Colonic mucosa (tissue), 4 donors: ENCODE measurements around the gene SLC22A14. TPM values are rescaled to one million over a fixed set of nuclear protein-coding genes. Genes with fewer than 3 reads are reported as not detected.

ENCODE experiments used
- DNase-seq: peaks from one replicate; pipeline ENCODE4 v3.0.0-alpha.2; 2020
- H3K27ac ChIP-seq: fragments of 200-600 bp; one replicate; pipeline ENCODE4 v1.8.0; 2021
- H3K27me3 ChIP-seq: fragments of 200-600 bp; one replicate; pipeline ENCODE4 v1.8.0; 2021
- H3K36me3 ChIP-seq: fragments of 200-600 bp; one replicate; pipeline ENCODE4 v1.8.0; 2021
- H3K4me1 ChIP-seq: fragments of 200-600 bp; one replicate; pipeline ENCODE4 v1.8.0; 2021; ENCODE audit warnings: mild to moderate bottlenecking
- H3K4me3 ChIP-seq: fragments of 200-600 bp; one replicate; pipeline ENCODE4 v1.8.0; 2021
- H3K9ac ChIP-seq, 2 donors: one replicate each; pipeline ENCODE4 v1.7.0; 2013; ENCODE audit warnings: control low read depth in 2 of 2, low read depth in 2 of 2, low read length in 2 of 2
- H3K9me3 ChIP-seq: fragments of 200-600 bp; one replicate; pipeline ENCODE4 v1.8.0; 2021
- intact Hi-C: fragments of 100-400 bp; cut with DNase I; formaldehyde crosslinking; loops from one replicate; pipeline ENCODE4 v1.14.1; 2022
- total RNA-seq, 2 donors: library from RNA; stranded (reverse); fragmentation: NEBNext Ultra II Directional in 1 of 2; extraction: Animal tissue kit (Norgen Biotek cat#: 25700) in 1 of 2; gene quantifications; one replicate each; pipeline ENCODE4 v1.2.1, GENCODE V29; 2021
- TF ChIP-seq, protein P1 (sequence below): fragments of 200-600 bp; IDR thresholded peaks from one replicate; pipeline ENCODE4 v1.8.0; 2022; ENCODE audit warnings: antibody characterized with exemption, mild to moderate bottlenecking
- donor health status: healthy.
- donor health status: DM: no; HTN: no; CAD: no.
- donor health status: DM: no; HTN: no; CAD: no.

Gene SLC22A14
- total RNA-seq, 2 donors from 2014 or later = 0.11 to 0.44 TPM

DNA sequence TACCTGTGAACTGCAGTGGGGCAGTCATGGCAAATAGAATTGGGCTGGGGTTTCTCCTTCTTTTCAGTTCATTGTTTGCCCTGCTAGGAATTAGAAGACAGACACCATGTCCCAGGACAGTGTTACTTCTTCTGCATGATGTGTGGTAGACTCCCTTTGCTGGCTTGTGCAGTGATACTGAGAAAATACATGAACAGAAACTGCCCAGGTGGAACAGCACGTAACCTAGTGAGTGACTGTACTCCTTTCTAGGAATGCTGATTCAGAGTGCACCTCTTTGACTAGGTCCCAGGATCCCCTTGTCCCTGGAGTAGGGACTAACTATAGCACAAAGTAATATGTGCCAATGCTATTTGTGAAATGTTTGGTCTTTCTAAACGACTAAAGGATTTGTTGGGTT, 27.2 kb upstream of the SLC22A14 start:
- H3K9me3 ChIP-seq = no peaks in the 10 kb centered on the region
- no peak overlapping the region for H3K9ac ChIP-seq
- no peaks in the 10 kb centered on the region for H3K27me3 ChIP-seq
- TF ChIP-seq, protein P1, sequence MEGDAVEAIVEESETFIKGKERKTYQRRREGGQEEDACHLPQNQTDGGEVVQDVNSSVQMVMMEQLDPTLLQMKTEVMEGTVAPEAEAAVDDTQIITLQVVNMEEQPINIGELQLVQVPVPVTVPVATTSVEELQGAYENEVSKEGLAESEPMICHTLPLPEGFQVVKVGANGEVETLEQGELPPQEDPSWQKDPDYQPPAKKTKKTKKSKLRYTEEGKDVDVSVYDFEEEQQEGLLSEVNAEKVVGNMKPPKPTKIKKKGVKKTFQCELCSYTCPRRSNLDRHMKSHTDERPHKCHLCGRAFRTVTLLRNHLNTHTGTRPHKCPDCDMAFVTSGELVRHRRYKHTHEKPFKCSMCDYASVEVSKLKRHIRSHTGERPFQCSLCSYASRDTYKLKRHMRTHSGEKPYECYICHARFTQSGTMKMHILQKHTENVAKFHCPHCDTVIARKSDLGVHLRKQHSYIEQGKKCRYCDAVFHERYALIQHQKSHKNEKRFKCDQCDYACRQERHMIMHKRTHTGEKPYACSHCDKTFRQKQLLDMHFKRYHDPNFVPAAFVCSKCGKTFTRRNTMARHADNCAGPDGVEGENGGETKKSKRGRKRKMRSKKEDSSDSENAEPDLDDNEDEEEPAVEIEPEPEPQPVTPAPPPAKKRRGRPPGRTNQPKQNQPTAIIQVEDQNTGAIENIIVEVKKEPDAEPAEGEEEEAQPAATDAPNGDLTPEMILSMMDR = no peak
- no peak for DNase-seq
- H3K36me3 ChIP-seq = peaks cover 5% of the 10 kb centered on the region
- H3K4me1 ChIP-seq = no peaks in the 10 kb centered on the region
- no peak overlapping the region for H3K27ac ChIP-seq
- no peak overlapping the region for H3K4me3 ChIP-seq
- intact Hi-C loops = no loop called here

DNA sequence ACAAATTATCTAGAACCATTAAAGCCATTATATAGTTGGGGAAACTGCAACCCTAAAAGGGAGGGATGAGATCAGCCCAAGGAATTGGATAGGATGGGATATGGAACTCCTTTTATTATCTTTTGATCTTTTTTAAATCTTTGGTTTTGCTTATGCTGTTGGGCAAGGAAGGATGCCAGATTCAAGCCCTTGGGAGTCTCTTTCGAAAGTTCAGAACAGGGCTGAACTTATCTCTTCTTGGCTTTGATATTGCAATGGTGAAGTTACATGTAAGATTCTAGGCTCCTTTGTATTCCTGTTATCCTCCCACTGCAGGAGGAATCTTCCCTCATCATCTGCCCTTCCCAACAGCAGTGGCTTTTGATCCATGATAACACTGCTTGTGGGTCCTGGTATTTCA, 26.5 kb upstream of the SLC22A14 start:
- Histone ChIP-seq H3K4me1 (no peaks in the 10 kb centered on the region), H3K27ac (no peak overlapping the region), H3K9me3 (no peaks in the 10 kb centered on the region), H3K36me3 (peaks cover 5% of the 10 kb centered on the region), H3K4me3 (no peak overlapping the region), H3K9ac (no peak overlapping the region), H3K27me3 (no peaks in the 10 kb centered on the region)
- TF ChIP-seq, protein P1 = no peak
- no peak for DNase-seq
- intact Hi-C loops = no loop called here

DNA sequence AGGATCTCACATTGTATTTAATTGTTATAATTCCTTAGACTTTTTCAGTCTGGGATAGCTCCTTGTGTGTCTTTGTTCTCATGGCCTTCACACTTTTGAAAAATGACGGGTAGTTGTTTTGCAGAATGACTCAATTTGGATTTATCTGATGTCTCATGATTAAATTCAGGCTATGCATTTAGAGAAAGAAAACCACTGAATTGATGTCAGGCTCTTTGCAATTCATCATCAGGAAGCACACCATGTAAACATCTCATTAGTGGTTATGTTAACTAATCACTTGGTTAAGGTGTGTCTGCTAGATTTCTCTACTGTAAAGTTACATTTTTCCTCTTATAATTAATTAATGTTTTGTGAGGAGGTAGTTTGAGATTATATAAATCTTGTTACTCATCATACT, 24.5 kb upstream of the SLC22A14 start:
- H3K27ac ChIP-seq = no peak overlapping the region
- H3K27me3 ChIP-seq = no peaks in the 10 kb centered on the region
- H3K9ac ChIP-seq = no peak overlapping the region
- no peak for DNase-seq
- intact Hi-C loops = no loop called here
- no peak overlapping the region for H3K4me3 ChIP-seq
- H3K4me1 ChIP-seq = no peaks in the 10 kb centered on the region
- TF ChIP-seq, protein P1 = no peak
- H3K36me3 ChIP-seq = peaks cover 5% of the 10 kb centered on the region
- H3K9me3 ChIP-seq = no peaks in the 10 kb centered on the region

DNA sequence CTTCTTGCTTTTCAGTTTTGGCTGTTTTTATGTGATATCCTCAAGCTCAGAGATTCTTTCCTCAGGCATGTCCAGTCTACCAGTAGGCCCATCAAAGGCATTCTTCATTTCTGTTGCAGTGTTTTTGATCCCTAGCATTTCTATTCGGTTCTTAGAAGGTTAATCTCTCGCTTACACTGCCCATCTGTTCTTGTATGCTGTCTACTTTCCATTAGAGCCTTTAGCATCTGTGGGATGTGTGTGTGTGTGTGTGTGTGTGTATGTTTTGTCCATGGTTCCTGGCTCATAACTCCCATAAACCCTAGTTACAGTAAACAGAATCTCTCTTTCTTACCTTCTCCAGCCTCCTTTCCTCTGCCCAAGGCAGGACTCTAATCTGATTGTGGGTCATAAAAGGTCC, 21.6 kb upstream of the SLC22A14 start:
- H3K36me3 ChIP-seq = no peaks in the 10 kb centered on the region
- no peaks in the 10 kb centered on the region for H3K4me1 ChIP-seq
- TF ChIP-seq, protein P1 = no peak
- H3K4me3 ChIP-seq = no peak overlapping the region
- H3K27me3 ChIP-seq = no peaks in the 10 kb centered on the region
- H3K27ac ChIP-seq = no peak overlapping the region
- no peak for DNase-seq
- intact Hi-C loops = no loop called here
- H3K9ac ChIP-seq = no peak overlapping the region
- H3K9me3 ChIP-seq = no peaks in the 10 kb centered on the region

DNA sequence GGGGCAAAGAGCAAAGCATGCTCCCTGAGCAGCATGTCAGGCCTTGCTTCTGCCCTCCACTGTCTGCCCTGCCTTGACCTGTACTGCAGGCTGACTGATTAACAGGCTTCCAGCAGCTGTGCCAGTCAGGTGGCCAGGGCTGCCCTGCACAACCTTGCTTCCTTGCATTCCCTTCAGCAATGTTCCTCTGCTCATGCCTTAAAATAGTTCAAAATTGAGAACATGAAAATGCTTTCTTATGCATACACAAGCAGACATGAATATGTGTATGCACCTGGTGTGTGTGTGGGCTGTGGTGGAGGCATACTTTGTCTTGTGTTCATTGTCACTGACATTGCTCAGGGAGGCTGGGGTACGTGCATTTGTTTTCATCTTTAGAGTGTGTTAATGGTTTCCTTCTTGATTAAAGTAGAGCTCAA, 17.7 kb upstream of the SLC22A14 start:
- Histone ChIP-seq H3K36me3 (no peaks in the 10 kb centered on the region), H3K27ac (no peak overlapping the region), H3K4me1 (no peaks in the 10 kb centered on the region), H3K9me3 (no peaks in the 10 kb centered on the region), H3K9ac (no peak overlapping the region), H3K4me3 (no peak overlapping the region), H3K27me3 (no peaks in the 10 kb centered on the region)
- intact Hi-C loops = no loop called here
- DNase-seq = no peak
- TF ChIP-seq, protein P1 = no peak

DNA sequence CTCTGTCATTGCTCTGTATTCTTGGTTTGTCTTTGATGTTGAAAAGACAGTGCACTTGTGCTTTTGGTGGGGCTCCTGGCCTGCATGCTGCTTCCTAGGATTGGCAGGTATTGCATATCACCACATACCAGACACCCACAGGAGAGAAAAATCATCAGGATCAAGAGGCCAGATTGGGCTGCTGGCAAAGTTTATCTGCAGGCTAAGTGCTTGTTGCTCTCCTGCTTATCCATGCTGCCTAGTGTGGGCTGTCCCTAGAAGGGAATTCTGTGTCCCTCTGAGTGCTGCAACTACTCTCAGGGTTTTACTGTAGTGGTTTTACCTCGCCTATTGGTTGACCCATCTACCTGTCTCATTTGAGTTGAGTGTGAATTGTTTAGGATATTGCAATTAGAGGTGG, 17.3 kb upstream of the SLC22A14 start:
- no peak overlapping the region for H3K27ac ChIP-seq
- DNase-seq = no peak
- intact Hi-C loops = no loop called here
- H3K9ac ChIP-seq = no peak overlapping the region
- H3K27me3 ChIP-seq = no peaks in the 10 kb centered on the region
- H3K4me1 ChIP-seq = no peaks in the 10 kb centered on the region
- no peaks in the 10 kb centered on the region for H3K36me3 ChIP-seq
- no peak overlapping the region for H3K4me3 ChIP-seq
- no peaks in the 10 kb centered on the region for H3K9me3 ChIP-seq
- TF ChIP-seq, protein P1 = no peak
